ENCODE measurements around the gene DCD.

The DCD gene

GRCh38 chr12:54601841-54602240, 46.3 kb downstream of the DCD start:
- no peak overlapping the region for H3K4me3 ChIP-seq (ENCODE audit: low read depth, low read length)
- no peak for TF ChIP-seq CTCF (IDR thresholded peaks at IDR 0.05; ENCODE audit: borderline replicate concordance, insufficient read depth, low read depth, low read length)

GRCh38 chr12:54598970-54599369, 49.2 kb downstream of the DCD start:
- no peak overlapping the region for H3K4me3 ChIP-seq (ENCODE audit: low read depth, low read length)
- no peak for TF ChIP-seq CTCF (IDR thresholded peaks at IDR 0.05; ENCODE audit: borderline replicate concordance, insufficient read depth, low read depth, low read length)

- no peak overlapping the region for H3K4me3 ChIP-seq (ENCODE audit: low read depth, low read length)
- peak; percentile 84 for TF ChIP-seq CTCF (IDR thresholded peaks at IDR 0.05; ENCODE audit: borderline replicate concordance, insufficient read depth, low read depth, low read length)
Observed at GRCh38 chr12:54596526-54596946, 51.6 kb downstream of the DCD start.

GRCh38 chr12:54595471-54595870, 52.7 kb downstream of the DCD start:
- no peak for TF ChIP-seq CTCF (IDR thresholded peaks at IDR 0.05; ENCODE audit: borderline replicate concordance, insufficient read depth, low read depth, low read length)
- H3K4me3 ChIP-seq (ENCODE audit: low read depth, low read length): no peak overlapping the region

Measured in GM12875 (cell line).